Endothelial cell of umbilical vein (primary cell): ENCODE data around the gene LAMA5. TPM values are rescaled to one million over a fixed set of nuclear protein-coding genes. Genes with fewer than 3 reads are reported as not detected.

Experiments
- BruUV-seq: library from RNA; stranded (reverse); fragments of 400-500 nt; replicated peaks from 2 replicates; lab custom pipeline; 2021; lab: Mats Ljungman, UMichigan
- CTCF ChIA-PET: fragments of 300-600, 350-600 bp; sonication (Branson Sonifier 250); formaldehyde crosslinking; loops from one replicate; lab custom pipeline; 2021; ENCODE audit warnings: antibody characterized with exemption, inconsistent platforms; lab: Charles Lee
- POLR2A ChIA-PET: fragments of 300-600, 350-600 bp; sonication (Branson Sonifier 250); formaldehyde crosslinking; loops from one replicate; lab custom pipeline; 2021; ENCODE audit warnings: antibody characterized with exemption, inconsistent platforms; lab: Charles Lee
- DNase-seq: peaks from one replicate; pipeline ENCODE4 v3.0.0-alpha.2; 2011; ENCODE audit warnings: low read depth, low spot score
- FAIRE-seq: peaks from 2 replicates; lab custom pipeline; 2011; peaks lifted over from hg19 to GRCh38; lab: Jason Lieb, UNC
- H2AFZ ChIP-seq: 2 replicates; pipeline ENCODE4 v1.6.0; 2012; ENCODE audit warnings: low read depth, low read length, control low read depth, inconsistent platforms
- H3K27ac ChIP-seq: 2 replicates; pipeline ENCODE4 v1.5.1; 2011; ENCODE audit warnings: low read depth, mild to moderate bottlenecking, control low read depth, low read length, moderate library complexity; ENCODE audit not compliant: insufficient read depth
- H3K27me3 ChIP-seq, 2 experiments: 2 replicates each; pipeline versions ENCODE4 v1.6.0 to v1.6.1; 2011; ENCODE audit warnings: low read length in 2 of 2, mixed read lengths in 1 of 2; ENCODE audit not compliant: control insufficient read depth in 2 of 2, insufficient read depth in 2 of 2
- H3K36me3 ChIP-seq, 2 experiments: 2 replicates in 1 of 2; 3 replicates in 1 of 2; pipeline ENCODE4 v1.5.1; 2011; ENCODE audit warnings: low read length in 2 of 2, mild to moderate bottlenecking in 1 of 2, moderate library complexity in 1 of 2; ENCODE audit not compliant: control insufficient read depth in 2 of 2, insufficient read depth in 2 of 2; ENCODE audit errors: extremely low read depth in 1 of 2
- H3K4me1 ChIP-seq: 3 replicates; pipeline ENCODE4 v1.5.1; 2011; ENCODE audit warnings: mild to moderate bottlenecking, low read length; ENCODE audit not compliant: control insufficient read depth, insufficient read depth; ENCODE audit errors: extremely low read depth
- H3K4me2 ChIP-seq: 2 replicates; pipeline ENCODE4 v1.6.1; 2011; ENCODE audit warnings: low read length, control low read depth, mixed read lengths; ENCODE audit not compliant: insufficient read depth
- H3K4me3 ChIP-seq, 3 experiments: fragments of 200-600 bp in 1 of 3; sonication (generic), shearing (Covaris generic) in 1 of 3; replicated peaks in 1 of 3; 2 replicates each; pipeline ENCODE4 v1.5.1; 2011 to 2016; ENCODE audit warnings: control low read depth in 3 of 3, low read length in 3 of 3, mild to moderate bottlenecking in 2 of 3, inconsistent platforms in 1 of 3, low read depth in 1 of 3, moderate library complexity in 1 of 3; ENCODE audit not compliant: insufficient read depth in 1 of 3
- H3K79me2 ChIP-seq: 2 replicates; pipeline ENCODE4 v1.6.0; 2012; ENCODE audit warnings: low read length, inconsistent platforms; ENCODE audit not compliant: control insufficient read depth, insufficient read depth
- H3K9ac ChIP-seq: replicated peaks from 2 replicates; pipeline ENCODE3; 2011; ENCODE audit warnings: low read length, control low read depth; ENCODE audit not compliant: insufficient read depth; ENCODE audit errors: extremely low read depth
- H3K9me1 ChIP-seq: replicated peaks from 3 replicates; pipeline ENCODE4 v1.6.0; 2011; ENCODE audit warnings: mild to moderate bottlenecking, low read length; ENCODE audit not compliant: control insufficient read depth, insufficient read depth; ENCODE audit errors: extremely low read depth
- H3K9me3 ChIP-seq: replicated peaks from 2 replicates; pipeline ENCODE4 v1.5.1; 2012; ENCODE audit warnings: low read length, inconsistent platforms; ENCODE audit not compliant: control insufficient read depth, insufficient read depth
- H4K20me1 ChIP-seq: replicated peaks from 2 replicates; pipeline ENCODE3; 2011; ENCODE audit warnings: mild to moderate bottlenecking, low read length; ENCODE audit not compliant: control insufficient read depth, insufficient read depth; ENCODE audit errors: extremely low read depth
- CTCF ChIP-seq, 2 donors: IDR thresholded peaks; 1 replicate in 1 of 2; 2 replicates in 1 of 2; pipeline ENCODE4 v1.5.1; 2011; ENCODE audit warnings: low read length in 2 of 2, mild to moderate bottlenecking in 2 of 2, moderate library complexity in 2 of 2, control low read depth in 1 of 2, inconsistent platforms in 1 of 2, low read depth in 1 of 2; ENCODE audit not compliant: insufficient read depth in 1 of 2; ENCODE audit errors: extremely low read depth in 1 of 2
- EZH2 ChIP-seq: IDR thresholded peaks from 2 replicates; pipeline ENCODE4 v1.6.1; 2012; ENCODE audit warnings: borderline replicate concordance, low read depth, mild to moderate bottlenecking, moderate library complexity, low read length, inconsistent platforms; ENCODE audit not compliant: severe bottlenecking
- FOS ChIP-seq: IDR thresholded peaks from 2 replicates; pipeline ENCODE4 v1.6.1; 2011; ENCODE audit warnings: mild to moderate bottlenecking, low read length, moderate library complexity, borderline replicate concordance; ENCODE audit not compliant: insufficient read depth
- GATA2 ChIP-seq: IDR thresholded peaks from 2 replicates; pipeline ENCODE4 v1.7.0; 2011; ENCODE audit warnings: low read depth, mild to moderate bottlenecking, moderate library complexity, mixed read lengths, low read length; ENCODE audit not compliant: insufficient read length, insufficient read depth
- JUN ChIP-seq: IDR thresholded peaks from 2 replicates; pipeline ENCODE4 v1.6.1; 2011; ENCODE audit warnings: borderline replicate concordance, low read depth; ENCODE audit not compliant: insufficient read length, insufficient read depth
- MAX ChIP-seq: IDR thresholded peaks from 2 replicates; pipeline ENCODE4 v1.6.1; 2011; ENCODE audit not compliant: insufficient read depth, insufficient read length
- MYC ChIP-seq: IDR thresholded peaks from one replicate; pipeline ENCODE4 v1.6.1; 2011; ENCODE audit warnings: mild to moderate bottlenecking, low read depth, low read length
- POLR2A ChIP-seq: IDR thresholded peaks from 2 replicates; pipeline ENCODE4 v1.6.1; 2012; ENCODE audit warnings: low read depth, mild to moderate bottlenecking, control low read depth, low read length
- POLR2AphosphoS5 ChIP-seq: IDR thresholded peaks from 2 replicates; pipeline ENCODE4 v1.6.1; 2012; ENCODE audit warnings: low read depth, mild to moderate bottlenecking, control low read depth, low read length, moderate library complexity; ENCODE audit not compliant: insufficient read depth
- dilution Hi-C: fragments of 300-500 bp; cut with MboI; formaldehyde crosslinking; loops from one replicate; pipeline ENCODE4 v1.15.0; 2019; ENCODE audit warnings: low sequenced_read_pairs; ENCODE audit not compliant: extremely low pct_ligation_motif_present
- intact Hi-C: fragments of 100-400 bp; cut with micrococcal nuclease; formaldehyde crosslinking; loops from one replicate; pipeline ENCODE4 v1.10.0; 2022
- polyA plus RNA-seq, 4 experiments: library from polyadenylated mRNA; depleted of rRNA in 3 of 4; stranded (reverse) in 3 of 4; unstranded in 1 of 4; fragments of >200 nt; gene quantifications; 2 replicates each; pipeline versions ENCODE4 v1.2.1 to v1.2.3, GENCODE V29; 2011 to 2012; ENCODE audit warnings: missing spikeins in 1 of 4
- total RNA-seq: library from RNA; stranded (reverse); gene quantifications from 2 replicates; pipeline ENCODE4 v1.2.3, GENCODE V29; 2021

The LAMA5 gene
- total and polyA plus RNA-seq, 2 donors (not counting 3 experiments of a cell fraction or from before 2014, with no cell fraction given) = 24.0 to 145 TPM

DNA sequence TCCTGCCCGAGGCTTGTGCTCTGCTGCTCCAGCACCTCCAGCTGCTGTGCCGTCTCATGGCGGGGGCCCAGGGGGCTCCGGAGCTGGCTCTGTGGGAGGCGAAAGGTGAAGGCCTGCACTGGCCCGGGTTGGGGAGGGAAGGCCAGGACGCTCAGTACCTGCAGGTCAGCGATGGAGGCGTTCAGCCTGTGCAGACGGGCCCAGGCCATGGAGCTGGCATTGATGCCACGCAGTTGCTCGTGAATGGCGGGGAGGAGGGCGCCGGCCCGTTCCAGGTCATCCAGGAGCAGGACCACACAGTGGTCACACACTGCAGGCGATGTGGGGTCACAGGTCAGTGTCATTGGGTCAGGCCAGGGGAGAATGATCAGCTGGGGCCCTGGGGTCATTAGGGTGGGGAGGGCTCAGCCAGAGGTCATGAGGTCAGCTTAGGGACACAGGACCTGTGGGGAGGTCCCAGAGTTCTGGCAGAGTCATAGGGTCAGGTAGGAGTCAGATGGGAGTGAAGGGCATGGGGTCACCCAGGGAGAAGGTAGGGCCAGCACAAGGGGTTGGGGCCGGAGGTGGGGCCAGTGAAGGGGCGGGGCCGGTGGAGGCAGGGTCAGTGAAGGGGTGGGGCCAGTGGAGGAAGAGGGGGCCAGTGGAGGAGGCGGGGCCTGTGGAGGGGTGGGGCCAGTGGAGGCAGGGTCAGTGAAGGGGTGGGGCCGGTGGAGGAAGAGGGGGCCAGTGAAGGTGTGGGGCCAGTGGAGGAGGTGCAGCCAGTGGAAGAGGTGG is 46.3 kb downstream of the LAMA5 start:
- no peaks in the 10 kb centered on the region for H3K9me3 ChIP-seq
- DNase-seq = no peak
- ChIA-PET CTCF (interaction anchor here (2.8 kb wide), 1 partner anchor 48 kb away, joined by 8 read pairs; no protein-coding TSS in a partner anchor), POLR2A (no interaction called here)
- peaks cover 17 to 41% of the 10 kb centered on the region in 2 experiments for H3K36me3 ChIP-seq
- dilution Hi-C loops (no loop called here), intact Hi-C loops (loop anchor here (5.0 kb wide), 1 partner anchor 37 kb away; no protein-coding TSS in a partner anchor)
- H2AFZ ChIP-seq = no peak overlapping the region
- H3K27me3 ChIP-seq = no peaks in the 10 kb centered on the region
- no peak overlapping the region for H3K4me2 ChIP-seq
- no peak overlapping the region for H3K9ac ChIP-seq
- H3K4me3 ChIP-seq = no peak overlapping the region
- no peaks in the 10 kb centered on the region for H4K20me1 ChIP-seq
- H3K4me1 ChIP-seq = no peaks in the 10 kb centered on the region
- FAIRE-seq = no peak
- H3K79me2 ChIP-seq = peaks cover 4% of the 10 kb centered on the region
- TF ChIP-seq EZH2 = no peak
- no peak for TF ChIP-seq MAX
- no peak for TF ChIP-seq POLR2A
- no peak for TF ChIP-seq CTCF (IDR thresholded peaks at IDR 0.05; ENCODE audit: extremely low read depth in 1 of 2, insufficient read depth in 1 of 2, low read depth in 1 of 2, low read length in 2 of 2)
- TF ChIP-seq GATA2 = no peak
- no peak for TF ChIP-seq MYC
- no peak for TF ChIP-seq FOS
- no peak for TF ChIP-seq JUN
- TF ChIP-seq POLR2AphosphoS5 = no peak
- no TSS peak for BruUV-seq
- H3K27ac ChIP-seq = no peak overlapping the region
- H3K9me1 ChIP-seq = no peaks in the 10 kb centered on the region
